Osteoblast (primary cell): Measurements from ENCODE around the gene ST3GAL6. TPM values are rescaled to one million over a fixed set of nuclear protein-coding genes. Genes with fewer than 3 reads are reported as not detected.

Experiments used
- DNase-seq: peaks from one replicate; pipeline ENCODE4 v3.0.0; 2011; ENCODE audit warnings: low spot score, mixed read lengths; ENCODE audit not compliant: insufficient read length; ENCODE audit errors: missing footprints
- H2AFZ ChIP-seq: 2 replicates; pipeline ENCODE4 v1.6.0; 2011; ENCODE audit warnings: mild to moderate bottlenecking, low read length
- H3K27ac ChIP-seq: 2 replicates; pipeline ENCODE4 v1.5.1; 2011; ENCODE audit warnings: mild to moderate bottlenecking, low read depth, low read length, moderate library complexity
- H3K27me3 ChIP-seq: 2 replicates; pipeline ENCODE4 v1.6.0; 2012; ENCODE audit warnings: mild to moderate bottlenecking, control low read depth, inconsistent platforms, low read length, moderate library complexity; ENCODE audit not compliant: insufficient read depth
- H3K36me3 ChIP-seq: 2 replicates; pipeline ENCODE4 v1.5.1; 2011; ENCODE audit warnings: mild to moderate bottlenecking, low read length, control low read depth, moderate library complexity; ENCODE audit not compliant: insufficient read depth
- H3K4me1 ChIP-seq: 2 replicates; pipeline ENCODE4 v1.5.1; 2011; ENCODE audit warnings: mild to moderate bottlenecking, low read length, control low read depth, moderate library complexity; ENCODE audit not compliant: insufficient read depth
- H3K4me2 ChIP-seq: 2 replicates; pipeline ENCODE4 v1.6.0; 2011; ENCODE audit warnings: mild to moderate bottlenecking, low read length; ENCODE audit not compliant: insufficient read depth
- H3K4me3 ChIP-seq: fragments of 200-600 bp; sonication (generic); 3 replicates; pipeline ENCODE4 v1.5.1; 2012; ENCODE audit warnings: mild to moderate bottlenecking, low read length, inconsistent platforms; ENCODE audit not compliant: insufficient read depth
- H3K79me2 ChIP-seq: 2 replicates; pipeline ENCODE4 v1.6.0; 2012; ENCODE audit warnings: mild to moderate bottlenecking, low read length, control low read depth, inconsistent platforms; ENCODE audit not compliant: insufficient read depth
- H3K9me3 ChIP-seq: 2 replicates; pipeline ENCODE4 v1.5.1; 2011; ENCODE audit warnings: low read depth, low read length, control low read depth
- H4K20me1 ChIP-seq: 2 replicates; pipeline ENCODE4 v1.6.0; 2012; ENCODE audit warnings: mild to moderate bottlenecking, low read length, control low read depth; ENCODE audit not compliant: insufficient read depth
- total RNA-seq: library from RNA; depleted of rRNA; stranded (reverse); fragments of >200 nt; gene quantifications from 2 replicates; pipeline ENCODE4 v1.2.3, GENCODE V29; 2012
- TF ChIP-seq, protein P1 (sequence below): IDR thresholded peaks from 2 replicates; pipeline ENCODE4 v1.5.1; 2011; ENCODE audit warnings: mild to moderate bottlenecking, low read depth, low read length, moderate library complexity; ENCODE audit errors: extremely low read depth

The ST3GAL6 gene
- total RNA-seq, 1 donor = 2.2 TPM

DNA sequence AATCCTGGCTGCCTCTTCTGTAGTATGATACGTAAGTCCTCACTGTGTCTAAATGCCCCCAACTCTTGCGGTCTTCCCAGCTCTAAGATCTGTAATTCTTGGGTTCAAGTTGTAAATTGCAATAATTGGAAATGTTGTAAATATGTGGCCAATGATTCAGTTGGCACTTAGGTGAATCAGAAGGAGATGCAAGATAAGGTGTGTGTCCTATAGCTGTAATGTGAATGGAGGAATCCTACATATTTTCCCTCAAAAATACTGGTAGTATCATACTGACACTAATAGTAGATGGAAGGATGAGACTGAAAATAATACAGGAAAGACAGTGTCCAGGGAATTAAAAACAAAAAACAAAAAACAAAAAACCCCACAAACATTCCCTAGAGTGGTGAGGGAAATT, 3.5 kb upstream of the ST3GAL6 start:
- H3K4me2 ChIP-seq = no peak overlapping the region
- no peaks in the 10 kb centered on the region for H3K9me3 ChIP-seq
- no peak overlapping the region for H3K4me3 ChIP-seq
- no peak overlapping the region for H3K27ac ChIP-seq
- no peaks in the 10 kb centered on the region for H3K36me3 ChIP-seq
- no peaks in the 10 kb centered on the region for H4K20me1 ChIP-seq
- DNase-seq = no peak
- no peaks in the 10 kb centered on the region for H3K79me2 ChIP-seq
- H3K27me3 ChIP-seq = no peaks in the 10 kb centered on the region
- no peaks in the 10 kb centered on the region for H3K4me1 ChIP-seq
- TF ChIP-seq, protein P1, sequence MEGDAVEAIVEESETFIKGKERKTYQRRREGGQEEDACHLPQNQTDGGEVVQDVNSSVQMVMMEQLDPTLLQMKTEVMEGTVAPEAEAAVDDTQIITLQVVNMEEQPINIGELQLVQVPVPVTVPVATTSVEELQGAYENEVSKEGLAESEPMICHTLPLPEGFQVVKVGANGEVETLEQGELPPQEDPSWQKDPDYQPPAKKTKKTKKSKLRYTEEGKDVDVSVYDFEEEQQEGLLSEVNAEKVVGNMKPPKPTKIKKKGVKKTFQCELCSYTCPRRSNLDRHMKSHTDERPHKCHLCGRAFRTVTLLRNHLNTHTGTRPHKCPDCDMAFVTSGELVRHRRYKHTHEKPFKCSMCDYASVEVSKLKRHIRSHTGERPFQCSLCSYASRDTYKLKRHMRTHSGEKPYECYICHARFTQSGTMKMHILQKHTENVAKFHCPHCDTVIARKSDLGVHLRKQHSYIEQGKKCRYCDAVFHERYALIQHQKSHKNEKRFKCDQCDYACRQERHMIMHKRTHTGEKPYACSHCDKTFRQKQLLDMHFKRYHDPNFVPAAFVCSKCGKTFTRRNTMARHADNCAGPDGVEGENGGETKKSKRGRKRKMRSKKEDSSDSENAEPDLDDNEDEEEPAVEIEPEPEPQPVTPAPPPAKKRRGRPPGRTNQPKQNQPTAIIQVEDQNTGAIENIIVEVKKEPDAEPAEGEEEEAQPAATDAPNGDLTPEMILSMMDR = no peak
- no peak overlapping the region for H2AFZ ChIP-seq

DNA sequence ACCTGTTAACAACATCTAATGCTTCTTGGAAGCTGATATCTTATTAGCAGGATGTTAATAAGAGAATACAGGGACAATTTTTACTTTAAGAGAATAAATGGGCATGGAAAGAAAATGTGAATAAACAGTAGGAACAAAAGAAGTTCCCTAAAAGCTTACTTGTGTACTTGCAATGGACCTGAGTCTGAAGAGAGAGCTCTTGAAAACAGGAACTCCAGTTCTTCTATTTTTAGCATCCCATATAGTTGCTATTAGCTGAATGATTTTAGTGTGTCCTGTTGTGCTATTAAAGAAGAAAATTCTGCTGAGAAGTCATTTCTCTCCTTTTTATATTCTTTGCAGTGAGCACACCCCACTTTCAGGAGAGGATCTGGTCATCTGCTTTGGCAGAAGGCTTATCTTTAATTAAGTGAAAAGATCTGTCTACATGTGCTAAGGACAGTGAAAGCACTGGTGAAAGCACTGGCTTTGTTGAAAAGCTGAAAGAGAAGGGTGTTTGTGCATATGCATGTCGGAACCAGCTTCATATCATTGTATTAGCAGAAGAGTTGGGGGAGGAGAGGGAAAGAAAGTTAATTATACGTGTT, 1.4 kb upstream of the ST3GAL6 start:
- H3K79me2 ChIP-seq = no peaks in the 10 kb centered on the region

DNA sequence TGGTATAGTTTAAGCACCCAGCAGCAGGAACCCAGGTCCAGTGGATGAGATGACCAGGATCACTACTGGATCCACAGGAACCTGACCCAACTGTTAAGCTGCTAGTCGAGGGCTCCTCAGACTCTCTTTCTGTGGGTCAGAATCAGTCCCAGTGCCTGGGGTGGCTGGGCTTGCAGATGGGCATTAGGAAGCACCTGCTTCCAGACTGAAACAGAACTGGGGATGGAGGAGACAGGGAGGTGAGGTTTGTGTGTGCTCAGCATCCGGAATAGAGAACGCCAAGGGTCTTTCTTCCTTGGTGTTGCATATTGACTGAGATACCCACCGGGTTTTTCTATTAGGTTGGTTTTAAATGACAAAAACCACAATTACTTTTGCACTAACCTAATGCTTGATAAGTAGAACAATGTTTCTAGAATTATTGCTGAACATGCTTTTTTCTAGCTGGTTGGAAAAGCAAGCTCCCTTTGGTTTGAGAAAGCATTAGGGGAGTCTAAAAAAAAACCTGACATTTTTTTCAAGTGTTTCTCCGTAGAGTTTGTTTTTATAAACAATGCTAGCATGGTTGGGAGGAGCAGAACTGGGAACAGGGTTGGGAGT, 779 bp downstream of the ST3GAL6 start:
- DNase-seq = no peak
- TF ChIP-seq, protein P1 = no peak
- H3K27me3 ChIP-seq = no peaks in the 10 kb centered on the region
- no peak overlapping the region for H3K4me2 ChIP-seq
- no peak overlapping the region for H3K4me3 ChIP-seq
- no peaks in the 10 kb centered on the region for H3K36me3 ChIP-seq
- no peaks in the 10 kb centered on the region for H3K9me3 ChIP-seq
- no peaks in the 10 kb centered on the region for H3K4me1 ChIP-seq
- H2AFZ ChIP-seq = no peak overlapping the region
- no peak overlapping the region for H3K27ac ChIP-seq
- H4K20me1 ChIP-seq = no peaks in the 10 kb centered on the region
- H3K79me2 ChIP-seq = no peaks in the 10 kb centered on the region

More for the DNA sequence above, 1.4 kb upstream of the ST3GAL6 start:
- Histone ChIP-seq H3K36me3 (no peaks in the 10 kb centered on the region), H3K27ac (no peak overlapping the region), H3K4me2 (no peak overlapping the region), H3K4me1 (no peaks in the 10 kb centered on the region), H3K27me3 (no peaks in the 10 kb centered on the region), H3K9me3 (no peaks in the 10 kb centered on the region), H3K4me3 (no peak overlapping the region), H4K20me1 (no peaks in the 10 kb centered on the region), H2AFZ (no peak overlapping the region)
- TF ChIP-seq, protein P1 = no peak
- DNase-seq = no peak

DNA sequence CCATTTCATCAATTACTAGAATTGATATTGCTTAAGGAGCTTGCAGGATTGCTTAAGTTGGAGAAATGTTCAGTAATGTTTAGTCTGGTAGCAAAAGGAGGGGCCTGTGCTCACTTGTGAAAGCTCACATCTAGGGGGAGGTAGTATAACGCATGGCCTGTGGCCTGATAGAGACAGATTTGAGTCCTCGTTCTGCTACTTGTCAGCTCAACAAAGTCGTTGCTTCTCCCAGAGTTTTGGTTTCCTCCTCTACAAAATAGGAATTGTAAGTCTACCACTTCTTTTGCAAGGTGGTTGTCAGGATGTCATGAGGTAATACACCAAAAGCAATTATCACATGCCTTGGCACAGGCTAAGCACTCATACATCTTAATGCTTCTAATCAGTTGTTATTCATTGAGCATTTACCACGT, 1.3 kb downstream of the ST3GAL6 start:
- H3K4me3 ChIP-seq = no peak overlapping the region
- DNase-seq = no peak
- no peak overlapping the region for H3K4me2 ChIP-seq

More for the DNA sequence above, 1.3 kb downstream of the ST3GAL6 start:
- Histone ChIP-seq H3K27me3 (no peaks in the 10 kb centered on the region), H3K4me1 (no peaks in the 10 kb centered on the region), H3K27ac (no peak overlapping the region), H3K79me2 (no peaks in the 10 kb centered on the region), H3K36me3 (no peaks in the 10 kb centered on the region), H2AFZ (no peak overlapping the region), H4K20me1 (no peaks in the 10 kb centered on the region), H3K9me3 (no peaks in the 10 kb centered on the region)
- TF ChIP-seq, protein P1 = no peak
